NCI-H2107 treated with DMSO at 0.1 percent for 48 hours (cell line): Measurements from ENCODE around the gene ASIC3.
"Not testable (repeated sequence)": the region's sequence is repeated elsewhere in the genome, so short reads cannot be mapped to it uniquely, and the experiment has no call there.

Source experiments
- DNase-seq: peaks from one replicate; lab custom pipeline; 2025; ENCODE audit not compliant: unreplicated experiment; lab: John Stamatoyannopoulos, UW

Gene ASIC3

GRCh38 chr7:151047976-151048815, at the start of gene ASIC3:
ASIC3 (plus strand) TSS chr7:151048531; CDS start chr7:151048886, 355 bp downstream.
- DNase-seq, result peak; percentile 30

GRCh38 chr7:150999001-150999400, 49.3 kb upstream of the ASIC3 start:
- DNase-seq, result no peak

- no peak for DNase-seq
These were observed 48.7 kb upstream of the ASIC3 start for GRCh38 chr7:150999497-151000230.

- DNase-seq, result no peak
These were observed 47.3 kb upstream of the ASIC3 start for GRCh38 chr7:151000897-151001495.

- DNase-seq, result no peak
These were observed 46.8 kb upstream of the ASIC3 start for GRCh38 chr7:151001546-151001945.

- DNase-seq, result peak; percentile 58
These were observed 44.8 kb upstream of the ASIC3 start for GRCh38 chr7:151003572-151003971.

- DNase-seq, result no peak
These were observed 42.8 kb upstream of the ASIC3 start for GRCh38 chr7:151005566-151005965.

GRCh38 chr7:151006590-151007300, 41.6 kb upstream of the ASIC3 start:
- DNase-seq, result no peak

GRCh38 chr7:151007469-151007898, 40.8 kb upstream of the ASIC3 start:
- DNase-seq, result no peak

- DNase-seq, result no peak
These were observed 40.2 kb upstream of the ASIC3 start for GRCh38 chr7:151008143-151008510.

GRCh38 chr7:151008511-151009323, 39.6 kb upstream of the ASIC3 start:
- DNase-seq, result no peak

- DNase-seq, result no peak
These were observed 38.8 kb upstream of the ASIC3 start for GRCh38 chr7:151009327-151010036.

GRCh38 chr7:151010037-151010306, 38.4 kb upstream of the ASIC3 start:
- DNase-seq, result no peak

GRCh38 chr7:151010307-151011096, 37.8 kb upstream of the ASIC3 start:
- no peak for DNase-seq

- no peak for DNase-seq
These were observed 37.3 kb upstream of the ASIC3 start for GRCh38 chr7:151011097-151011409.

GRCh38 chr7:151011616-151012015, 36.7 kb upstream of the ASIC3 start:
- DNase-seq, result not testable (repeated sequence)

GRCh38 chr7:151012031-151012692, 36.2 kb upstream of the ASIC3 start:
- DNase-seq, result no peak

- no peak for DNase-seq
These were observed 35.4 kb upstream of the ASIC3 start for GRCh38 chr7:151012911-151013347.

- DNase-seq, result no peak
These were observed 35.0 kb upstream of the ASIC3 start for GRCh38 chr7:151013356-151013732.
